Tibial nerve (tissue), 4 donors: ENCODE results near the gene CEP170B. TPM values are rescaled to one million over a fixed set of nuclear protein-coding genes. Genes with fewer than 3 reads are reported as not detected.
"Not testable (repeated sequence)": the region's sequence is repeated elsewhere in the genome, so short reads cannot be mapped to it uniquely, and the experiment has no call there.

Experiments
- DNase-seq, 2 donors: peaks; one replicate each; pipeline ENCODE4 v3.0.0-alpha.2; 2019; ENCODE audit warnings: low spot score in 2 of 2
- H3K27ac ChIP-seq, 4 donors: fragments of 200-600 bp; sonication (generic) in 3 of 4; one replicate each; pipeline ENCODE4 v1.5.1; 2017 to 2019; ENCODE audit warnings: mild to moderate bottlenecking in 1 of 4
- H3K27me3 ChIP-seq, 2 donors: fragments of 200-600 bp; sonication (generic) in 1 of 2; one replicate each; pipeline versions ENCODE4 v1.5.1 to v1.6.0; 2017 to 2019
- H3K36me3 ChIP-seq, 3 donors: fragments of 200-600 bp; sonication (generic); one replicate each; pipeline ENCODE4 v1.5.1; 2018 to 2019
- H3K4me1 ChIP-seq, 4 donors: fragments of 200-600 bp; sonication (generic) in 3 of 4; one replicate each; pipeline ENCODE4 v1.5.1; 2017 to 2019
- H3K4me3 ChIP-seq, 4 donors: fragments of 200-600 bp; sonication (generic) in 3 of 4; one replicate each; pipeline ENCODE4 v1.5.1; 2017 to 2019; ENCODE audit warnings: mild to moderate bottlenecking in 1 of 4, moderate library complexity in 1 of 4
- H3K9me3 ChIP-seq, 4 donors: fragments of 200-600 bp; sonication (generic) in 3 of 4; one replicate each; pipeline ENCODE4 v1.5.1; 2017 to 2019
- EP300 ChIP-seq, 2 donors: sonication (generic); formaldehyde crosslinking; IDR thresholded peaks; one replicate each; pipeline ENCODE4 v1.6.1; 2017; ENCODE audit warnings: antibody characterized with exemption in 2 of 2, mild to moderate bottlenecking in 1 of 2
- POLR2A ChIP-seq, 2 donors: fragments of 450-650 bp; IDR thresholded peaks; one replicate each; pipeline ENCODE4 v1.6.1; 2017; ENCODE audit warnings: antibody characterized with exemption in 2 of 2, mild to moderate bottlenecking in 2 of 2, moderate library complexity in 2 of 2
- WGBS, 2 donors: methylation state at CpG; one replicate each; pipeline ENCODE4 v1.1.5; 2018; 5-methylcytosine and 5-hydroxymethylcytosine counted together
- total RNA-seq, 4 donors: library from RNA; depleted of rRNA; stranded (reverse); fragments of >200 nt; gene quantifications; one replicate each; pipeline ENCODE4 v1.1.0, GENCODE V29; 2016
- TF ChIP-seq, protein P1 (sequence below), 5 experiments: fragments of 200-600 bp in 3 of 5; fragments of 450-650 bp in 2 of 5; sonication (generic) in 3 of 5; IDR thresholded peaks; one replicate each; pipeline ENCODE4 v1.5.1; 2016 to 2019; ENCODE audit warnings: antibody characterized with exemption in 5 of 5, mild to moderate bottlenecking in 3 of 5, moderate library complexity in 2 of 5

CEP170B gene
- total RNA-seq, 4 donors from 2014 or later: 10.1 to 36.3 (median 13.0) TPM

DNA sequence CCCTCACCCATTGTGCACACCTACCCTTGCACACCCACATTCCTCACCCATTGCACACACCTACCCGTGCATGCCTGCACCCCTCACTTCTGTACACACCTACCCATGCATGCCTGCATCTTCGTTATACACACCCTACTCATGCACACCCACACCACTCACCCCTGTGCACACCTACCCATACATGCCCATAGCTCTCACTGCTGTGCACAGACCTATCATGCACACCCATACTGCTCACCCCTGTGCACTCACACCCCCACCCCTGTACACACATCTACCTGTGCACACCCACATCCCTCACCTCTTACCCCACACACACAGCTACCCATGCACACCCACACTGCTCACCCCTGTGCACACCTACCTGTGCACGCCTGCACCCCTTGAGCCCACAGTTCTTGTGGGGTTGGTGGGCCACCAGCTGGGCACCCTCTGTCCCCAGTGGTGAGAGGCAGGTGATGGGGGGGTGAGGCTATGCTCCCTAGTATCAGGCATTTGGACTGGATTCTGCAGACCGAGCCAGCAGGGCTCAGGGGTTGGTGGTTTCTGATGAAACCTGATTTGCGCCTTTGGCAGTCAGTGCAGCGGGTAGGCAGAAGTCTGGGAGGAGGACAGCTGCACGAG lies 15.6 kb downstream of the CEP170B start:
- Histone ChIP-seq H3K4me1 (no peaks in the 10 kb centered on the region), H3K36me3 (peaks cover 0 to 74% (median 0%) of the 10 kb centered on the region in 3 donors), H3K4me3 (no peak overlapping the region), H3K27me3 (no peaks in the 10 kb centered on the region), H3K27ac (no peak overlapping the region), H3K9me3 (no peaks in the 10 kb centered on the region)
- TF ChIP-seq POLR2A (IDR thresholded peaks at IDR 0.05): no peak
- TF ChIP-seq, protein P1, sequence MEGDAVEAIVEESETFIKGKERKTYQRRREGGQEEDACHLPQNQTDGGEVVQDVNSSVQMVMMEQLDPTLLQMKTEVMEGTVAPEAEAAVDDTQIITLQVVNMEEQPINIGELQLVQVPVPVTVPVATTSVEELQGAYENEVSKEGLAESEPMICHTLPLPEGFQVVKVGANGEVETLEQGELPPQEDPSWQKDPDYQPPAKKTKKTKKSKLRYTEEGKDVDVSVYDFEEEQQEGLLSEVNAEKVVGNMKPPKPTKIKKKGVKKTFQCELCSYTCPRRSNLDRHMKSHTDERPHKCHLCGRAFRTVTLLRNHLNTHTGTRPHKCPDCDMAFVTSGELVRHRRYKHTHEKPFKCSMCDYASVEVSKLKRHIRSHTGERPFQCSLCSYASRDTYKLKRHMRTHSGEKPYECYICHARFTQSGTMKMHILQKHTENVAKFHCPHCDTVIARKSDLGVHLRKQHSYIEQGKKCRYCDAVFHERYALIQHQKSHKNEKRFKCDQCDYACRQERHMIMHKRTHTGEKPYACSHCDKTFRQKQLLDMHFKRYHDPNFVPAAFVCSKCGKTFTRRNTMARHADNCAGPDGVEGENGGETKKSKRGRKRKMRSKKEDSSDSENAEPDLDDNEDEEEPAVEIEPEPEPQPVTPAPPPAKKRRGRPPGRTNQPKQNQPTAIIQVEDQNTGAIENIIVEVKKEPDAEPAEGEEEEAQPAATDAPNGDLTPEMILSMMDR (IDR thresholded peaks at IDR 0.05): no peak
- TF ChIP-seq EP300 (IDR thresholded peaks at IDR 0.05): no peak
- WGBS, 2 donors: 71 to 84% methylated on average over 7 of the region's 7 CpGs
- no peak for DNase-seq

- WGBS, 2 donors: 70 to 75% methylated on average over 11 to 12 of the region's 13 CpGs
- no peak for TF ChIP-seq EP300 (IDR thresholded peaks at IDR 0.05)
- TF ChIP-seq, protein P1 (IDR thresholded peaks at IDR 0.05): no peak
- no peak for TF ChIP-seq POLR2A (IDR thresholded peaks at IDR 0.05)
- peaks cover 0 to 82% (median 0%) of the 10 kb centered on the region in 3 donors for H3K36me3 ChIP-seq
These were observed 16.4 kb downstream of the CEP170B start for GRCh38 chr14:104881369-104881979.

GRCh38 chr14:104882325-104882973 lies 17.4 kb downstream of the CEP170B start:
- peaks cover 0 to 88% (median 0%) of the 10 kb centered on the region in 3 donors for H3K36me3 ChIP-seq
- H3K9me3 ChIP-seq: no peaks in the 10 kb centered on the region
- WGBS, 2 donors: 58 to 75% methylated on average over 8 to 13 of the region's 13 CpGs
- TF ChIP-seq, protein P1 (IDR thresholded peaks at IDR 0.05): no peak
- TF ChIP-seq POLR2A (IDR thresholded peaks at IDR 0.05): no peak
- TF ChIP-seq EP300 (IDR thresholded peaks at IDR 0.05): no peak
- no peak for DNase-seq
- H3K27me3 ChIP-seq: no peaks in the 10 kb centered on the region
- no peak overlapping the region for H3K4me3 ChIP-seq
- no peak overlapping the region for H3K27ac ChIP-seq
- H3K4me1 ChIP-seq: no peaks in the 10 kb centered on the region

More at GRCh38 chr14:104881369-104881979, 16.4 kb downstream of the CEP170B start:
- no peaks in the 10 kb centered on the region for H3K4me1 ChIP-seq
- no peak for DNase-seq
- H3K27me3 ChIP-seq: no peaks in the 10 kb centered on the region
- no peak overlapping the region for H3K27ac ChIP-seq
- no peak overlapping the region for H3K4me3 ChIP-seq
- H3K9me3 ChIP-seq: no peaks in the 10 kb centered on the region

GRCh38 chr14:104882991-104883660 lies 18.1 kb downstream of the CEP170B start:
- WGBS, 2 donors: 87 to 90% methylated on average over 29 to 37 of the region's 38 CpGs
- TF ChIP-seq POLR2A (IDR thresholded peaks at IDR 0.05): no peak
- H3K36me3 ChIP-seq: peaks cover 0 to 91% (median 0%) of the 10 kb centered on the region in 3 donors
- H3K4me1 ChIP-seq: no peaks in the 10 kb centered on the region
- no peaks in the 10 kb centered on the region for H3K27me3 ChIP-seq
- DNase-seq: no peak
- no peak overlapping the region for H3K27ac ChIP-seq
- no peaks in the 10 kb centered on the region for H3K9me3 ChIP-seq
- H3K4me3 ChIP-seq: no peak overlapping the region

GRCh38 chr14:104883681-104884361 lies 18.8 kb downstream of the CEP170B start:
- no peak for DNase-seq
- Histone ChIP-seq H3K4me1 (no peaks in the 10 kb centered on the region), H3K4me3 (no peak overlapping the region), H3K36me3 (peaks cover 0 to 91% (median 0%) of the 10 kb centered on the region in 3 donors), H3K9me3 (no peaks in the 10 kb centered on the region), H3K27ac (no peak overlapping the region), H3K27me3 (no peaks in the 10 kb centered on the region)
- TF ChIP-seq EP300 (IDR thresholded peaks at IDR 0.05) (no peak), POLR2A (IDR thresholded peaks at IDR 0.05) (no peak)
- TF ChIP-seq, protein P1 (IDR thresholded peaks at IDR 0.05): no peak
- WGBS, 2 donors: 92 to 93% methylated on average over 31 to 45 of the region's 49 CpGs

DNA sequence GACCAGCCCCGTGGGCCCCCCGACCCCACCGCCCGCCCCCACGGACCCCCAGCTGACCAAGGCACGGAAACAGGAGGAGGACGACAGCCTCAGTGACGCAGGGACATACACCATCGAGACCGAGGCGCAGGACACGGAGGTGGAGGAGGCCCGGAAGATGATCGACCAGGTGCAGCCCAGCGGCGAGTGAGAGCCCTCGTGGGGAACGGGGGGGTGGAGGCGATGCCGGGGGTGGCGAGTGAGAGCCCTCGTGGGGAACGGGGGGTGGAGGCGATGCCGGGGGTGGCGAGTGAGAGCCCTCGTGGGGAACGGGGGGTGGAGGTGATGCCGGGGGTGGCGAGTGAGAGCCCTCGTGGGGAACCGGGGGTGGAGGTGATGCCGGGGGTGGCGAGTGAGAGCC lies 19.3 kb downstream of the CEP170B start:
- not testable (repeated sequence) for H3K4me1 ChIP-seq, DNase-seq, H3K4me3 ChIP-seq, H3K9me3 ChIP-seq, H3K27me3 ChIP-seq, H3K27ac ChIP-seq
- 0 to 95% methylated on average over 1 to 20 of the region's 34 CpGs for WGBS, 2 donors
- peaks cover 0 to 94% (median 0%) of the 10 kb centered on the region in 3 donors for H3K36me3 ChIP-seq
